B cell (primary cell): Measurements from ENCODE around the gene GRM4. TPM values are rescaled to one million over a fixed set of nuclear protein-coding genes. Genes with fewer than 3 reads are reported as not detected.

Experiments used
- ATAC-seq: fragments of 200-7000 bp; cut with Tn5 transposase; one replicate; pipeline ENCODE4 v1.10.0; 2021; ENCODE audit warnings: low read depth, mild to moderate bottlenecking, moderate number of reproducible peaks, moderate library complexity
- CTCF ChIA-PET: fragments of 350-600 bp; sonication (Branson Sonifier 250); formaldehyde crosslinking; loops from one replicate; lab custom pipeline; 2021; ENCODE audit warnings: antibody characterized with exemption, inconsistent platforms; lab: Charles Lee
- POLR2A ChIA-PET: fragments of 350-600 bp; sonication (Branson Sonifier 250); formaldehyde crosslinking; loops from one replicate; lab custom pipeline; 2021; ENCODE audit warnings: antibody characterized with exemption; lab: Charles Lee
- DNase-seq: peaks from one replicate; pipeline ENCODE4 v3.0.0; 2013
- H2AFZ ChIP-seq: 2 replicates; pipeline ENCODE4 v1.6.1; 2012; ENCODE audit warnings: mild to moderate bottlenecking, low read depth, low read length; ENCODE audit not compliant: insufficient read depth, poor library complexity, severe bottlenecking
- H3K27ac ChIP-seq, 2 donors: 1 replicate in 1 of 2; 2 replicates in 1 of 2; pipeline ENCODE4 v1.5.1; 2012 to 2013; ENCODE audit warnings: low read length in 2 of 2, mild to moderate bottlenecking in 2 of 2, moderate library complexity in 1 of 2
- H3K27me3 ChIP-seq, 4 experiments: fragments of 200-600 bp in 1 of 4; sonication (generic) in 1 of 4; replicated peaks in 1 of 4; 1 replicate in 2 of 4; 2 replicates in 2 of 4; pipeline versions ENCODE4 v1.6.1 to v1.7.0; 2013 to 2016; ENCODE audit warnings: low read length in 3 of 4, mild to moderate bottlenecking in 2 of 4, mixed read lengths in 1 of 4, moderate library complexity in 1 of 4; ENCODE audit not compliant: insufficient read depth in 4 of 4, control insufficient read depth in 3 of 4; ENCODE audit errors: control extremely low read depth in 1 of 4
- H3K36me3 ChIP-seq, 2 experiments: replicated peaks in 1 of 2; 1 replicate in 1 of 2; 2 replicates in 1 of 2; pipeline versions ENCODE4 v1.6.1 to v1.7.1; 2013; ENCODE audit warnings: low read length in 1 of 2; ENCODE audit not compliant: insufficient read depth in 2 of 2, control insufficient read depth in 1 of 2; ENCODE audit errors: control extremely low read depth in 1 of 2, extremely low read depth in 1 of 2
- H3K4me1 ChIP-seq, 2 donors: fragments of 200-600 bp in 1 of 2; sonication (generic) in 1 of 2; 1 replicate in 1 of 2; 2 replicates in 1 of 2; pipeline versions ENCODE4 v1.5.1 to v1.6.1; 2013 to 2017; ENCODE audit warnings: low read length in 2 of 2; ENCODE audit not compliant: control insufficient read depth in 2 of 2, insufficient read depth in 2 of 2
- H3K4me2 ChIP-seq: replicated peaks from 2 replicates; pipeline ENCODE3; 2012; ENCODE audit warnings: mild to moderate bottlenecking, low read depth, low read length; ENCODE audit not compliant: poor library complexity, severe bottlenecking
- H3K4me3 ChIP-seq, 5 experiments: fragments of 200-600 bp in 1 of 5; sonication (generic) in 1 of 5; 1 replicate in 3 of 5; 2 replicates in 2 of 5; pipeline versions ENCODE4 v1.5.1 to v1.7.0; 2011 to 2016; ENCODE audit warnings: low read length in 4 of 5, mild to moderate bottlenecking in 4 of 5, low read depth in 2 of 5, control low read depth in 1 of 5, moderate library complexity in 1 of 5; ENCODE audit not compliant: insufficient read depth in 1 of 5; ENCODE audit errors: control extremely low read depth in 1 of 5, extremely low read depth in 1 of 5
- H3K79me2 ChIP-seq: fragments of 200-600 bp; sonication (generic); one replicate; pipeline ENCODE4 v1.6.0; 2016; ENCODE audit warnings: low read length; ENCODE audit not compliant: control insufficient read depth, insufficient read depth
- H3K9ac ChIP-seq: fragments of 200-600 bp; sonication (generic); 2 replicates; pipeline ENCODE4 v1.6.1; 2017; ENCODE audit warnings: mild to moderate bottlenecking, low read length, moderate library complexity
- H3K9me3 ChIP-seq, 3 donors: one replicate each; pipeline versions ENCODE4 v1.6.1 to v1.7.1; 2013; ENCODE audit warnings: low read length in 2 of 3; ENCODE audit not compliant: control insufficient read depth in 2 of 3, insufficient read depth in 1 of 3; ENCODE audit errors: control extremely low read depth in 1 of 3
- H4K20me1 ChIP-seq: 2 replicates; pipeline ENCODE4 v1.6.0; 2012; ENCODE audit warnings: mild to moderate bottlenecking, low read length; ENCODE audit not compliant: insufficient read depth, control insufficient read depth, poor library complexity, severe bottlenecking
- H3K27ac Mint-ChIP-seq: one replicate; pipeline ENCODE4 v1.8.0; 2021; ENCODE audit warnings: mixed read lengths
- H3K27me3 Mint-ChIP-seq: one replicate; pipeline ENCODE4 v1.8.0; 2021; ENCODE audit warnings: mixed read lengths
- H3K4me1 Mint-ChIP-seq: one replicate; pipeline ENCODE4 v1.8.0; 2021; ENCODE audit warnings: mixed read lengths
- H3K4me3 Mint-ChIP-seq: one replicate; pipeline ENCODE4 v1.8.0; 2021; ENCODE audit warnings: mixed read lengths
- H3K9me3 Mint-ChIP-seq: one replicate; pipeline ENCODE4 v1.8.0; 2022; ENCODE audit warnings: mixed read lengths; ENCODE audit not compliant: insufficient read depth
- CTCF ChIP-seq: fragments of 200-600 bp; IDR thresholded peaks from one replicate; pipeline ENCODE4 v1.8.0; 2022; ENCODE audit warnings: antibody characterized with exemption, mild to moderate bottlenecking
- EZH2 ChIP-seq: IDR thresholded peaks from 2 replicates; pipeline ENCODE4 v1.6.1; 2012; ENCODE audit warnings: borderline replicate concordance, low read depth, mild to moderate bottlenecking, moderate library complexity, low read length; ENCODE audit not compliant: insufficient read depth, poor library complexity, severe bottlenecking
- WGBS: methylation state at CpG from one replicate; pipeline ENCODE4 v1.1.5; 2013; ENCODE audit warnings: missing lambda C conversion rate; ENCODE audit not compliant: insufficient coverage; 5-methylcytosine and 5-hydroxymethylcytosine counted together
- intact Hi-C: fragments of 100-400 bp; cut with micrococcal nuclease; formaldehyde crosslinking; loops from one replicate; pipeline ENCODE4 v1.10.0; 2022
- polyA plus RNA-seq: library from polyadenylated mRNA; depleted of rRNA; stranded (reverse); fragments of >200 nt; gene quantifications from 2 replicates; pipeline ENCODE4 v1.2.3, GENCODE V29; 2012
- total RNA-seq, 2 donors: library from RNA; stranded (reverse); fragments of 120-200 nt in 1 of 2; gene quantifications; 1 replicate in 1 of 2; 2 replicates in 1 of 2; pipeline versions ENCODE4 v1.2.3 to v1.2.4, GENCODE V29; 2013 to 2022

The GRM4 gene
- total and polyA plus RNA-seq, 2 donors (not counting 1 experiment from before 2014, with no cell fraction given): 0.04 TPM; not detected in 1

GRCh38 chr6:33994472-33995308 is 151.2 kb downstream of the GRM4 start:
- no peak overlapping the region for H3K4me3 Mint-ChIP-seq
- TF ChIP-seq CTCF (no peak), EZH2 (no peak)

More at GRCh38 chr6:33994472-33995308, 151.2 kb downstream of the GRM4 start:
- no peaks in the 10 kb centered on the region for H4K20me1 ChIP-seq
- ATAC-seq (no peak), DNase-seq (no peak)
- Mint-ChIP-seq H3K27ac (no peak overlapping the region), H3K27me3 (peaks cover 40% of the 10 kb centered on the region), H3K9me3 (peaks cover 2% of the 10 kb centered on the region), H3K4me1 (no peaks in the 10 kb centered on the region)
- H3K4me1 ChIP-seq: no peaks in the 10 kb centered on the region
- ChIA-PET POLR2A (no interaction called here), CTCF (no interaction called here)
- no peak overlapping the region for H3K4me2 ChIP-seq
- 91% methylated on average over 11 of the region's 12 CpGs for WGBS
- H3K4me3 ChIP-seq: no peak overlapping the region
- H3K9me3 ChIP-seq: peaks cover 0 to 10% (median 0%) of the 10 kb centered on the region in 3 donors
- intact Hi-C loops: no loop called here
- peaks cover 0 to 10% (median 0%) of the 10 kb centered on the region in 4 experiments for H3K27me3 ChIP-seq
- no peak overlapping the region for H3K27ac ChIP-seq
- H2AFZ ChIP-seq: no peak overlapping the region
- no peak overlapping the region for H3K9ac ChIP-seq
- no peaks in the 10 kb centered on the region for H3K79me2 ChIP-seq
- no peaks in the 10 kb centered on the region for H3K36me3 ChIP-seq
